Measurements from ENCODE around the gene PVALB.
A peak's percentile ranks its signal among the peaks of the same experiment; 100 is the strongest.

The PVALB gene

GRCh38 chr22:36809351-36809750 lies 7.5 kb downstream of the PVALB start:
- no peak for DNase-seq

GRCh38 chr22:36808721-36809344 lies 8.0 kb downstream of the PVALB start:
- DNase-seq = no peak

- DNase-seq = no peak
Observed at GRCh38 chr22:36807627-36808026, 9.2 kb downstream of the PVALB start.

DNA sequence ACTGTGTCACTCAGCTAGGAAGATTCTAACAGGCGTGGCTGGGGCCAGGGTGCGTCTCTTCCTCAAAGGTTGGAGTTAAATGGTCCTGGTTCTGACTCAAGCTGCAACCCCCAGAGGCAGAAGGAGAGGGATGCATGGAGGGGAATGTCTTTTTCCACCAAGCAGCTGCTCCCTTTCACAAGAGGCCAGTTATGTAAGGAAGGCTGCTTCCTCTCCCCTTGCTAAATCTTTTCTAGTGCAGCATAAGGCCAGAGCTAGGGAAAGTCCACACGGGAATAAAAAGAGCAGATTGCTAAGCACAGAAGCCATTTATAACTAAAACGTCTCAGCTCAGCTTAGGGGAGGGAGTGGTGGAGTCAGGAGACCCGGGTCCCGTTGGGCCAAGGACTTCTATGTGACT lies 10.0 kb downstream of the PVALB start:
- no peak for DNase-seq

GRCh38 chr22:36803358-36803757 lies 13.5 kb downstream of the PVALB start:
- DNase-seq = no peak

DNA sequence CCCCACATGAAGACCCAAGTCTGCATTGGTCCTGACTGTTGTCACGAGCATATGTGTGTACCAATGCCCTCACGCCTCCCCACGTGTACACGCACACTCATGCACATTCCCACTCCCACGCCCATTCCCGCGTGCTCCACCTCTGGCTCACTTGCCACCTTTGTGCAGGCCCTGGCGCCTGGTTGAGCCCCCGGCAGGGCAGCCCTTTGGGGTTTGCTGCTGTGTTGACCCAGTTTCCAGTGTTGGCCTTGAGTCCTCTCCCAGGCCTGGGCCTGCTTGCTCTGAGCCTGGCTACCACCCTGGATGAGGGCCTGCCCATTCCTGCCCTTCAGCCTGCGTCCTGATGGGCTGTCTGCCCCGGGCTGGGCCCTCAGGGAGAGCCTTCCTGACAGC lies 18.2 kb downstream of the PVALB start:
- DNase-seq = no peak

DNA sequence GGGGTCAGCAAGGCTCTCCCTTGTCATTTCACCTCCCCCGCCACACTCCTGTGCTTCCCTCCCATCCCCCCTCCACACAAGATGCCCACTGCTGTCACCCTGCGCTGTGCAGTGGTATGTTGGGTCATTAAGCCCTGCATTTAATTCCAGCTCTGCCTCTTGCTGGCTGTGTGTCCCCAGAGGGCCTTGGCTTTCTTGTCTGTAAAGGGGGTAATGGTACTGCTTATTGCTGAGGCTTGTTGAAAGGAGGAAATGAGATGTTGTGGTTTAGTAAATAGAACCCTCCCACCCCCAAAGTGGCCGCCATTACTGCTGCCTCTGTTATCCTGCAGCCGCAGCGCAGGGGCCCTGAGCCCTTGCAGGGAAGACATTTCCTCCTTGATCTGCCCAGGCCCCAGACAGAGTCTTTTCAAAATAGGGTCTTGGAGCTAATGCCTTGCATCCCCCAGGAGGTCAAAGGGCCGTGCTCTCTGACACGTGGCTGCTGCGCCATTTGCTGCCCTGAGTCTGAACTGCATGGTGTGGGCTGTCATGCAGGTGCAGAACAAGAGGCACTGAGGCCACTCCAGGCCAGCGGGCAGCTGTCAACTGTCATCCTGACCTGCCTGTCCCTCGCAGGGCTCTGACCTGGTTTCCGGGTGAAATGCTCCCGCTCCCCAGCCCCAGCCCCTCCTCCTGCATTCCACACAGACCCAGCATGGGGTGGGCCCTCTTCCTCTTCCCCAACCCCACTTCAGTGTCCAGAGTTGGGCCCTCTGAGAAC lies 18.7 kb downstream of the PVALB start:
- DNase-seq = no peak

GRCh38 chr22:36797374-36797773 lies 19.5 kb downstream of the PVALB start:
- DNase-seq = no peak

DNA sequence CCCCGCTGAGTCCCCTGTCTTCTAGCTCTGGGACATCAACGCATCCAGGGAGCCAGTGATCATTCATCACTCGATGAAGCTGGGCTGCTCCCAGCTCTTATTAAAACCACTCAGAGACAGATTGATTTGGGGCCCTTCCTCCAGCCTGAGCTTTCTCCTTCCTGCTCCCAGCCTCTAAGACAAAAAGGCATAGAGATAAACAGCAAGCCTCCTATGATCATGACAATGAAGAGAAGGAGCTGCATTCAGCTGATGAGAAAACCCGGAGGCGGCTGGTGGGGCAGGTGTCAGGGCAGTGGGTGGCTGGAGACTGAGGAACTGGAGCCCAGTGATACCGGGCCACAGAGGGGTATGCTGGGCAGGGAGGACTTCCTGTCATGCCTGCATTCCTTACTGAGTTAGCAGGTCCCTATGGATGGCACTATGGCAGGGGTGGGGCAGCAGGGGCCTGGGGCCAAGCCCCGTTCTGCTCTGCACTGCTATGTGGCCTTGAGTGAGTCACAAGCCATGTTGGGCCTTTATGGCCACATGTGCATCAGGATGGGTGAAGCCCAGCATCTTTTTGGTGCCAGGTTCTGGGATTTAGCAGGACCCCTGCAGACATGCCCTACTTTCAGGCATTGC lies 20.2 kb downstream of the PVALB start:
- no peak for DNase-seq

DNA sequence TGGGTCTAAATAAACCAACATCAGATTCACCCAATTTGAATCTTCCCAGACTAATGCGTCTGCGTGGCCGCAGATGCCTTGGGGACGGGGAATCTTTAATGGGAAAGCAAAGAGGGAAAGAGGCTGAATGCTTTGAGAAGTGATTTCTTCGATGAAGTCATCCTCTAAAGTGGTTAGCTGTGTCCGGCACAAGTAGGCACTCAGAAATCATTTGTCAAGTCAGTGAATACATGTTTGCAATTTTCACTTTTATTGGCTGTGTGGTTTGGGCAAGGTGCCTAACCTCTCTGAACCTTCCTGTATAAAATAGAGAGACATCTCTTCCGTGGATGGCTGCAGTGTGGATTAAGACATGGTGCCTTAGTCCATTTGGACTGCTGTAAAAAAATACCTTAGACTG lies 21.2 kb downstream of the PVALB start:
- no peak for DNase-seq

GRCh38 chr22:36790648-36791047 lies 26.2 kb downstream of the PVALB start:
- DNase-seq = no peak

- no peak for DNase-seq
Observed at GRCh38 chr22:36787204-36787988, 29.4 kb downstream of the PVALB start.

GRCh38 chr22:36783743-36784142 lies 33.1 kb downstream of the PVALB start:
- no peak for DNase-seq

DNA sequence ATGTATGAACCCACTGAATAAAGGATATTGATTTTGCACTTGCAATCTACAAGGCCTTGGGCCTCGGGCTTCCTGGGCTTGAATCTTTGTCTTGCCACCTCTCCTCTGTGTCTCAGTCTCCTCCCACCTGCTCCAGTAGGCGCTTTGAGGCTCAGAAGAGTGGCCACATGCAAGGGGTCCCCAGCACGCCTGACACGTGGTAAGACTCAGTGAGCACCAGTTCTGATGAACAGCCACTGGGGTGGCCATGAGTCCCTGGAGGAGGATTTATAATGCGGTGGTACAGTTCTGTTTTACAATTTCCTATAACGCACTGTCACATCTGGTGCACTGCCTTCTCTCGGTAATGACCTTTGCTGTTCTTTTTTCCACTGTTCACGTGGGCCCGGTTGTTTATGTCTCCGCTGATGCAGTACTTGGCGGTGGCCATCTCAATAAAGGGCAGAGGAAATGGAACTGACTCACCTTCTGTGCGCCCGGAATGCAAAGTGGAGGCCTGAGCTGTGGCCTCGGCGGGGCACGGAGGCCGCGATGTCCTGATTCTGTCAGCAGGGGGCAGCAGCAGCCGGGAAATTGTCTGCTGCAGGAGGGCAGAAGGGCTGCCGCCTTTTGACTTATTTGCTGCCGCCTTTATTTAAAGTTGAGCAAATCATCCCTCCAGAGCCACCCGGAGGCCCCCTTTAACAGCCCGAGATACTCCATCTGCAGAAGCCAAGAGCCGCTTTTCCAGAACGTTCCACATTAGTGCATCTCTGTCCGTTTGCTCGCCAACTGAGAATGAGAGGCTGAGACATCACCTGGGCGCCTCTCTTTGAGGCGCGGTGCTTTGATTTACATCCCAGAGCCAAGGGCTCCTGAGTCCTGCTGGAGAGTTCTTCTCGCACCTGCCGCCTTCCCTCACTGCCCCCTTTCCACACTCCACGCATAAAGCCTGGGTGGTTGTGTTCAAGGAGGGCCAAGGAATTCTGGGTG lies 34.9 kb downstream of the PVALB start:
- peak; percentile 99 for DNase-seq

- DNase-seq = no peak
Observed at GRCh38 chr22:36778020-36778419, 38.8 kb downstream of the PVALB start.

DNA sequence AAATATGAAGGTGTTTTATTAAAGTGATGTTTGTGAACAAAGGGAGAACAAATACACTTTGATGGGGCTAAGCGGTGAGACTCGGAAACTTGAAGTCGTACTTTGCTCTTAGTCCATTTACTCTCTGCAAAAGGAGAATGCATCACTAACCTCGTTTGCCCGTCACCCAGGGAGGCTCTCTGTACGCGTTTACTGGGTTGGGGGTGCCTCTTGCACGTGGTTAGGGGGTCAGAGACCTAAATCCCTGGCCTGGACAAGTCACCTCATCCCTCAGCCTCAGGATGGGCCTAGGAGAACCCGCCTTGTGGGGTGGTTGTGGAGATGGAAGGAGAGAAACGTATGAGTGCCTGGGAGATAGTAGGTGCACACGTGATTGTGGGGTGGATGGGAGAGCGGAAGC lies 40.1 kb downstream of the PVALB start:
- DNase-seq = peak; percentile 73

DNA sequence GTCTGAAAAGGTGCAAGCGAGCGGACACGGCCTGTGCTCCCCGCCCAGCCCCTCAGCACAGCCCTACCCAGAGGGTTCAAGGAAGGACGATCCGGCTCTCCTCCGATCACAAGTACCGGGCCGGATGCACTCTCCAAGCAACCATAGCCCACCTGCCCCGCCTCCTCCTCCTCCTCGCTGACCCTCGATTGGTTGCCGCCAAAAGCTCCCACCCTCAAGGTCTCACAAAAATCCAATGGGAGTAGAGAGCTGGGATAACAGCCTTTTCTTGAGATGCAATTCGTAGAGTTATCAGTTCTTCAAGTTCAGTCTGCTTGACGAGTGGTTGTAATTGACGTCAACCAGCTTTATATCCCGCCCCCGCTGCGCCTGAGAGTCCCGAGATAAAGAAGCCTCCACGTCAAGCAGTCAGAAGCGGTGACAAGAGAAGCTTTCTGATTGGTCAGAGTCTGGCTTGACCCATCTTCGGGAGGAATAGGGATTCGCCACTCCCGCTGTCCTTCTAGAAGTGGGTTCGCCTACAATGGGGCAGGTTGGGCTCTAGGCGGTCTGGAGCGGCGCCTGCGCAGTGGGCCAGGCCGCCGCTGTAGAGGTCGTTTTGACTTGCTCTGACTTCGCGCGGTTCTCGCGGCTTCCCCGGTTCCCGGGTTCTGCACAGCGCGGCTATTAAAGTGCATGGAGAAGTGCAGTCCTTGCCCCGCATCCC lies 40.7 kb downstream of the PVALB start, which contains the start of gene IFT27:
IFT27 (minus strand) TSS at position 156 of the 706 bp plus-strand sequence. CDS start 412 bp downstream, outside the sequence.
- peak; percentile 95 for DNase-seq

GRCh38 chr22:36775586-36775963 lies 41.3 kb downstream of the PVALB start:
- no peak for DNase-seq

- no peak for DNase-seq
Observed at GRCh38 chr22:36773935-36774334, 42.9 kb downstream of the PVALB start.

DNA sequence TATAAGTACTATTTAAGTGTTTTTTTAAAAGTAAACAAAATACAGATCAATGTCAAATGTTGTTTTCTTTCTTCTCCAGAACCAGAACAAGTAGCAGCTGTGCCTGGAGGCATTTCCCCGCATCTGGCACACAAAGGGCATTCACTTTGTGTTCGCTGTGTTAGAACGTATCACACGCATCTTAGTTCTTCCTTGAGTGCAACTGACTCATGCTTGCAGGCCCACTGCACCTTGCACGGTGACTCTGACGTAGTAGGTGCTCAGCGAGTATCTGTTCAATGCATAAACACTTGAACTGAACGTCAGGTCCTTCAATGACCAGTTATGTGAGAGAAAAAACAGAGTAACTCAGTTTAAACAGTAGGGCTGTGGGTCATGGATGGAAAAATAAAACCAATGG lies 44.4 kb downstream of the PVALB start:
- DNase-seq = no peak

DNA sequence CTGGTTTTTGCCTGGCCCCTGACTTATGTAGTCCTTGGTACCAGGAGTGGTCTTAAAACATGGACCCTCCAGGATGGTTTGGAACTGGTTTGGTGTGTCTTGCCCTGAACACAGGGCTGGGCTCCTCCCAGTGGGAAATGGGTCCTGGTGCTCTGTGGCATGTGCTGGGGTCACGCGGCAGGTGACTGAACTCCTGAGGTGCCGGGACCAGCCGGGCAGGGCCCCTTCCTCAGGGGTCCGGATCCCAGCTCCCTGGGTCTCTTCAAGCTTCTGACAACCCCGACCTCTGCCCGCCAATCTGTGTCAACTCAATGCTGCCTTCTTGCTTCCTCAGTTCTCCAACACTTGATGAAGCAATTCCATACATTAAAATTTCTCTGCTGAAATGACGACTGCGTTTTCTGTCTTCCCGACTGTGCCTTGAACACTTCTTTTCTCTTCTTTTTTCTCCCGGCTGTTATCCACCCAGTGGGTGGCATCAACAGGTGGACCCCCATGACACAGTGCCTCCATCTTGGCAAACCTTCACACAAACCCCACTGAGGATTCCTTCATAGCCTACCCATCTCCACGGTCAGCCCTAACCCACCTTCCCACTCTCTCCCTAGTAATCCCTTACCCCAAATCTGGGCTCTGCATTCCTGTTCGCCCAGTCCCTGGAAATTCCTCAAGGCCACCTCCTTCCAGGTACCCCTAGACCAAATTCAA lies 45.3 kb downstream of the PVALB start:
- no peak for DNase-seq
